GM12874 (cell line): ENCODE data around the gene IMP3.

ENCODE experiments used
- CTCF ChIP-seq: IDR thresholded peaks from 2 replicates; pipeline ENCODE4 v1.5.1; 2011; ENCODE audit warnings: low read depth, mild to moderate bottlenecking, control low read depth, low read length, moderate library complexity; ENCODE audit not compliant: insufficient read depth

IMP3 gene

DNA sequence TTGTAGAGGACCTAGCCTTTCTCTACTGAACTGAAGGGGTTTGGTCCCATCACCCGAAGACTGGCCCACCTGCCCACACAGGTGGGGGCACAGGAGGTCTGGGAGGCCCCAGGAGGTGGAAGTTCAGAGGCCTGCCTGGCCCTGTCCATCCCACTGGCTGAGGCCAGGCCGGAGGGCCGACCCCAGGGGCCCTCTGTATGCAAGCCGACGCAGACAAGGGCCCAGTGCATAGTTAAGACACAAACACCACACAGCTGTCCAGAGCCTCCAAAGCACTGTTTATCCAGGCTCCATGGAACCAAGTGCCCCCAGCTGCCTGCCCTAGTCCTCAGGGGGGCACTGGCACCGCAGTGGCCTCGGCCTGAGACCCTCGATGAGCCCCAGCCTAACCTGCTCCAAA lies 34.3 kb upstream of the IMP3 start:
- TF ChIP-seq CTCF, result no peak

- TF ChIP-seq CTCF, result no peak
Observed at GRCh38 chr15:75673426-75674235, 33.6 kb upstream of the IMP3 start.

- no peak for TF ChIP-seq CTCF
Observed at GRCh38 chr15:75672646-75673425, 32.8 kb upstream of the IMP3 start.

- TF ChIP-seq CTCF, result no peak
Observed at GRCh38 chr15:75671730-75672602, 31.9 kb upstream of the IMP3 start.

- no peak for TF ChIP-seq CTCF
Observed at GRCh38 chr15:75669879-75670212, 29.8 kb upstream of the IMP3 start.

DNA sequence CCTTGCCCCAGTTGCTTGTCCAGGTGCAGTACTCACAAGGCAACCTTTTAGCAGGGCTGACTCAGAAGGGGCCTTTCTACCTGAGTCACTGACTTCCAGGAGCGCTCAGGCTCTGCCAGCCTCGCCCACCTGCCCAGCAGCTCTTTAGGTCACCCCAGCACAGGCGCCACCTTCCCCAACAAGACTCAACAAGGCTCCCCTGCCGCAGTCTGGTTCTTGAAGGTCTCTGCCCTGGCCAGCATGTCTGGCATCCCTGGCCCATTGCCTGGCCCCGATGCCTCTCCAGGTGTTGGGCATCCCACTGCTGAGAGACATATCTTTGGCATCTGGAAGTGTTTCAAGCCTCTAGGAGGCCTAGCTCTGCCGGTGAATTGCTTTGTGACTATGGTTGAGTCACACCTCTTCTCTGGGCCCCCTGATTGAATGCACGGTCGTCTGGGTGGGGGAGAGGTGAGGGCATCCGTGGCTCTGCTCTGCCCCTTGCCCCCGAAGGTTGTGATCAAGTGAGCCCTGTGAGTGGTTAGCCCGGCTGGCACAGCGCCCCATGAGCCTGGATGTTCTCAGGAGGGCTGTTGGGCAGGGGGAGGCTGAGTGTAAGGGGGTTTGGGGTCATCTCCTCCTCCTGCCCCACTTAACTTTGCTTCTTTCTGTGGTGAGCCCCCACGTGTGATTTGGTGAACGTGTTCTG lies 29.3 kb upstream of the IMP3 start:
- TF ChIP-seq CTCF, result no peak
